ENCODE data around the gene TNIK.
A peak's percentile ranks its signal among the peaks of the same experiment; 100 is the strongest.

The TNIK gene

DNA sequence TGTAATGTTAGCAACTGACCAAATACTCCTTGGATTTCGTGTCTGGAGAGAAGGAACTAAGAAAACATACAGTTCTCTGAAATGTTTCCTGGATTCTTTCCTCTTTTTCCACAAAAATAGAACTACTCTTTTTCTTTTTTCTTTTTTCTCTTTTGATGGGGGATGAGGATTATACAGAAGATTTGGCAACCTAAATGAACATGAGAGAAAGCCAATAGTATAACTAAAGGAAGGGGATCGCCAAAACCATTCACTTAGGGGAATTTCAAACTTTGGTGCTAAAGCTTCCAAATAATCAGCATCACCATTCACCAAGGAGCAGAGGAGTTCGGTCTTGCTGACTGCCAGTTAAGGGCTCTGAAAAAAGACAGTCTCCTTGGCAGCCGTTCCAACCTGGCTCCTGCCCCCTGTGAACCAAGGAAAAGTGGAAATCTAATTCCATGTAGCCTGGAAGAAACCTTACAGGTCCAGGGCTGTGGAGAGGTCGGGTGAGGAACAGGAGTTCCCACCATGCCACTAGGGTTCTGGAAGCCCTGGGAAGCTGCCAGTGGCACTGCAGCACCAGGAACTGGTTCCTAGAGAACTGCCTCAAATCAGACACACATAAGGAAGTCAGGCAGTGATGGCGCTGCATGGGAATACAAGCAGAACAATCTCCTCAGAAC, 176.9 kb downstream of the TNIK start:
- no peak for DNase-seq (ENCODE audit: low spot score)

GRCh38 chr3:171282041-171282440, 178.2 kb downstream of the TNIK start:
- DNase-seq (ENCODE audit: low spot score) = no peak

DNA sequence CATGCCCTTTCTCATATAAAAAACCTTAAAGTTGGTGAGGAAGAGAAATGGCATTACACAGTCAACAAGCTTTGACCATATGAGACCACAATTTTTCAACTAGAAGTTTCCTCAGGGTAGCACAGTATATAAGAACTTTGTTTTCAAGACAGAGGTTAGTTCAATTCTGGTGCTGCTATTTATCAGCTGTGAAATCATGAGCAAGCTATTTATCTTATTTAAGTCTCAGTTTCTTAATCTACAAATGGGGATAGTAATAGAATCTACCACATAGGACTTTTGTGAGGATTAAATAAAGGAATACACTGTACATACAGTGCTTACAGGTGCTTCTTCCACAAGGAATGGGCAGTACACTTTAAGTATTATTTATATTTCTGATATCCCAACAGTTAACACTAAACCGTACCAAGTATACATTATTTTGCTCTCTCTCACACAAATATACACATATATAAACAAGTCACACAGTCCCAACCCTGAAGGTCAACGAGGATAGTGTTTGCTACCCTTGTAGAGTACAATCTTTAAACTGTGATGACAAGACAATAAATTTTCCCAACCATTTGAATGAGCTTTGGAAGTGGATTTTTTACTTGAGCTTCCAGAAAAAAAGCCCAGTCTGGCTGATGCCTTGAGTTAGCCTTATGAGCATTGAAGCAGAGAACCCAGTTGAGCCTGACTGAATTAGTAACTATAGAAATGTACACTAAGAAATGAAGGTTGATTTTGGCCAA, 178.8 kb downstream of the TNIK start:
- no peak for DNase-seq (ENCODE audit: low spot score)

- no peak for DNase-seq (ENCODE audit: low spot score)
Observed at GRCh38 chr3:171279972-171280371, 180.2 kb downstream of the TNIK start.

GRCh38 chr3:171278299-171278590, 182.0 kb downstream of the TNIK start:
- DNase-seq (ENCODE audit: low spot score) = no peak

DNA sequence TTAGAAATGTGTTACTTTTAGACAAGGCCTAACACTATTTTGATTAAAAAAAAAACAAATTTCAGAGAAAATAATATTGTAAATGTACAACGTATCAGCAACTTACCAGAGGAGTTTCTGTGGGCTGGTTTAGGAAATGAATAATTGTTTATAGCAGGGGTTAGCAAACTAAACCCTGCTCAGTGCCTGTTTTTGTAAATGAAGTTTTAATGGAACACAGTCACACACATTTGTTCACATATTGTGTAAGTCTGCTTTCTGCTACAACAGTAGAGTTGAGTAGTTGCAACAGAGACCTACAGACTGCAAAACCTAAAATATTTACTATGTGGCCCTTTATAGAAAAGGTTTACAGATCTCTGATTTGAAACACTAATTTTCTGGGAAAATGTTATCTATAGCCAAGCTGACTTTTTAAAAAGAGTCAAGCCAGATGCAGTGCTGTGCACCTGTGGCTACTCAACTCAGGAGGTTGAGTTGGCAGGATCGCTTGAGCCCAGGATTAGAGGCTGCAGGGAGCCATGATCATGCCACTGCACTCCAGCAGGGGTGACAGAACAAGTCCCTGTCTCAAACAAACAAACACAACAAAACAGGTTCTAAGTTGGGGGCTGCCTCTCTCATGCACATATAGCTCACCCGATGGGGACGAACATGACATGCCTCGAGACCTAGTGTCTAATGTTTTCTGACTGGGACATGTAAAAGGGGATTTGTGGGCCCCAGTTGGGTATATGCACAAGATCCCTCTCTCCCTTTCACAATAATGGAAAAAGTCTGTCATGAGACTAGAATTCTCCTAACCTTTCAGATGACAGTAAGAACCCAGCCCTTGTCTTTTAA, 182.5 kb downstream of the TNIK start:
- no peak for DNase-seq (ENCODE audit: low spot score)

- no peak for DNase-seq (ENCODE audit: low spot score)
Observed at GRCh38 chr3:171276923-171277322, 183.3 kb downstream of the TNIK start.

DNA sequence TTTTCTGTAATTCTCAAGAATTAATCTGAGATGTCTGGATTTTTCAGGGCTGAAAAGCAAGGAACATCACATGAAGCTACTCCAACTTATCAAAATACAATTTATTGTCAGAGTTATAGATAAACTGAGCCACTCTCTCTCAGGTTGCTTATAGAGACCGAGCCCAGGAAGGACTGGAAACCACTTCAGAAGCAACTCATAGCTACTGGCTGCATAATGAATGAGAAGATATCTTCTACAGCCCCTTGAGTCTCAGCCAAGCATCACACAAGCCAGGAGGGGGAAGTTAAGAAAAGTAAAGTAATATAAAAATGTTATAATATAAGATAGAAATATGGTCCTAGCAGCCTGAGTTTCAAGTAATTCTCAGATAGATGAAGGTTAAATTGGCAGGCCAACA, 186.0 kb downstream of the TNIK start:
- no peak for DNase-seq (ENCODE audit: low spot score)

GRCh38 chr3:171270541-171270940, 189.7 kb downstream of the TNIK start:
- no peak for DNase-seq (ENCODE audit: low spot score)

- no peak for DNase-seq (ENCODE audit: low spot score)
Observed at GRCh38 chr3:171269542-171269941, 190.7 kb downstream of the TNIK start.

- no peak for DNase-seq (ENCODE audit: low spot score)
Observed at GRCh38 chr3:171268677-171269076, 191.5 kb downstream of the TNIK start.

DNA sequence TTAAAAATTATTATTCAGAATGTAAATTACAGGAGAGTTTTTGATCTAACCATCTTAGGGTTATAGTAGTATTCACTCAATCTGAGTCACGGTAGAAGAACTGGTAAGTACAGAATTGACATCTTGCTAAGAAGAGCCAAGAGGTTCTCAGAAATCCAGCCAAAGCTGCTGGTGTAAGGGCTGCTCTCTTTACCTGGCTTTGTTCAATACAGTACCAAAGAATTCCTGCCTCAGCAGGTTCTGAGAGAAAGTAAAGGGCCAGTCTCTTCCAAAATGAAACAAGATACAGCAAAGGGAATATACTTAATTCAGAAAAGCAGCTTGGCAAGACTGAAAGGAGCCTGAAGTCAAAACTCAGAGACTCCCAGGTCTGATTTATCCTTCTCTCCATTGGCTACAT, 193.1 kb downstream of the TNIK start:
- DNase-seq (ENCODE audit: low spot score) = no peak

DNA sequence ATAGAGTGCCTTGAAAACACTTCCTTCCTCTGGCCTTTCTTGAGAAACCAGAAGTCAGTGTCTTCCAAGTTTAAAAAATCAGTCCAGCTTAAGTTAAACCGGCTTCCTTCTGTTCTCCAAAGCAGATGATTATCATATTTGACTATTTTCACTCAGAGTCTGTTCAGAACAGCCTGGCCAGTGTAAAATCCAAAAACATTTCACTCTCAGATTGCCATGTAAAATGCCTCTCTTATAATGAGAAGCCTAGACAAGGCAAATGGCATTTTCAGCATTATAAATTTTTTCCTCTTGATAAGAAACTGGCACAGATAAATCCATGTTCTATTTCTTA, 193.5 kb downstream of the TNIK start:
- no peak for DNase-seq (ENCODE audit: low spot score)

DNA sequence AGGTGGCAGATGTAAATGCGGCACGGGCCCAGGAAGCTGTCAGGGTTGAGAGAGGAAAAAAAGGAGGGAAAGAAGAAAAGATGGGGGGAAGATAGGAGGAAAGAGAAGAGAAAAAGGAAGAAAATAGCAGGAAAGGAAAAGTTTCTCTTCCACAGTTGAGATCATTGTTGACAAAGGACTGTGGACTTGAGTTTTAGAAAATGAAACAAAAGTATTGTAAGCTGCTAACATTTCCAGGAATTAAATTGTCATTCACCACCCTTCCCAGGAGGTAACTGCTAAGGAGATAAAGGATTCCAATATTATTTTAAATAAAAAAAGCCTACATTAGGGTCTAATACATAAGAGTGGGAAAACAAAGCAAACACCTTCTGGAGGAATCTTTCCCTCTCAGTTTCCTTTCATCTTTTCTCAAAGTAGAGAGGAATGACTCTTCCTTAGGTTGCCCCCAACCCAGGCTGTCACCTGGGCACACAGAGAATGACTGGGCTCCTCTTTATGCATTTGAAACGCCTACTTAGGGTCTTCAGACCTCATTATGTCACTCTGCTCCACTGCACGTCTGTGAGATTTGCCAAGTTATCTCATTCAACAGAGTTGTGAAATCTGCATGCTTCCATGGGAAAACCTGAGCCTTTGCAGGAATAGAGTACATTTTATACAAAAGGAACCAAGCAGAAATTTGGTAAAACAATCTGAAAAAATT, 194.0 kb downstream of the TNIK start:
- DNase-seq (ENCODE audit: low spot score) = no peak

- no peak for DNase-seq (ENCODE audit: low spot score)
Observed at GRCh38 chr3:171264758-171265157, 195.4 kb downstream of the TNIK start.

GRCh38 chr3:171262431-171262830, 197.8 kb downstream of the TNIK start:
- DNase-seq (ENCODE audit: low spot score) = peak; percentile 60

DNA sequence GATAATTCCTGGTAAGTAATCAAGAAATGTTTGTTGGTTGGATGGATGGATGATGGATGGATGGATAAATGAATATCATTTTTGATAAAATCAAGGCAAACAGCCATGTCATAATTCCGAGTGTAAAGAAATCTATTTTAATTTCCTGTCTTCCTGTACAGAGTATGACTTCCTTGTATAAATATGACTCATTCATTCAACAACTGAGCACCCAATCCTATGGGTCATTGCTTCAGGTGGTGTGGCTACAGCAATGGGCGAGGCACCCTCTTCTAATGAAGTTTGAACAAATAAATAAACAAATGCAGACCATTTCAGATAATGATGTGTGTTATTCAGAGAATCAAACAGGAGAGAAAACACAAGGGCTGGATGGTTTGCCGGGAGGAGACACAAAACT, 198.7 kb downstream of the TNIK start:
- no peak for DNase-seq (ENCODE audit: low spot score)

- DNase-seq (ENCODE audit: low spot score) = no peak
Observed at GRCh38 chr3:171260899-171261298, 199.3 kb downstream of the TNIK start.

DNA sequence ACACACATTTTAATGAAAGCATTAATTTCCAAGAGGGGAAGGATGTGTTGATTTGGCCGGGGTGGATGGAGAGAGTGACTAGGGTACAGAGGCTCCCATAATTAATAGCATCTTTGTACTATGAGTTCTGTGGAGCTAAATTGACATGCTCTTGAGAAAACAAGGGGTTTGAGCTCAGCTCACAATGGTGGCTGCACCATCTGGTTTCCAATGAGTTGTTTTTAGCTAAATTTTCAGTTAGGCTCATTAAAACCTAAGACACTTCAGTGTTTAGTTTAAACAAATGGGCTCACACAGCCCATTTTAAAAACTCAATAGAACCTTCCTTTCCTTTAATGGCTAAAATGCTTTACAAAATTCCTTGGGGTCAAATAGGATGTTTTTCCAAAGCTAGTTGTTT, 199.7 kb downstream of the TNIK start:
- DNase-seq (ENCODE audit: low spot score) = no peak

- DNase-seq (ENCODE audit: low spot score) = no peak
Observed at GRCh38 chr3:171258316-171258715, 201.9 kb downstream of the TNIK start.

DNA sequence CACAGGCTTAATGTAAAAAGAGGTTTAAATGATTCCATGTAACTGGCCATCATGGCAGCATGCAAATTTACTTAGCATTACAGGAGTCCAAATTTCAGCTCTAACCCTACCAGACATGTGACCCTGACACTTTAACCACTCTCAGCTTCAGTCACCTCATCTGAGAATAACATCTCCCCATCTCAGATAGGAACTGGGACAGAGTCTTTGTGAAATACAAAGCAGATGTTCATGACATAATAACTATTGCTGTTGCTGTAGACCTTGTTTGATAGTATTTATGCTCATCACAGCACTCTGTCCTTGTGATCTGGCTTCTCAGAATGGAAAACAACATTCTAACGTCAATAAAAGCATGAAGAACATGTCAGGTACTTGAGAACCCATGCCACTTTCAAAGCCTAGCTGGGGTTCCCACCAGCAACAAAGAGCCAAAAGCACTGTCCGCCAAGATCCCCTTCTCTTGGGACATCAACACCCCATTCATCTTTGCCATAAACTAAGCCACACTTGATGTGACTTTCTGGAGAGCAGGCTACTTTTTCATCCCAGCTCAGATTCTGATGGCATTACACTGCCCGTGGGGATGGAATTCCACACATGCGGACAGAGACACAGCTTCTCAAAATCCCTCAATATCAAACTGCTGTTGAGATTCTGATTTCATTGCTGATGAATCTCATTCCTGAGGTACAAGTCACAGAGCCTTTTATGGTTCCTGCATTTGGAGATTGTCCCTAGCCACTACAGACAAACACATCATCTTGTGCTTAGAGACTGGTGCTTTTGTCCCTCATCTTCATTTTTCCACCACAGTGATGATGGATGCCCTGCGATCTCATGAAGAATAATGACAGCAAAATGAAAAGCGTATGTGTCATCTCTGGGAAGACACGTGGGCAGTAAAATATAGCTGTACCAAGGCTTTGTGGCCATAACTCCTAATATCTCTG, 202.7 kb downstream of the TNIK start:
- DNase-seq (ENCODE audit: low spot score) = peak; percentile 78
